Astrocyte of the hippocampus (primary cell): ENCODE measurements around the gene PDZD4.
A peak's percentile ranks its signal among the peaks of the same experiment; 100 is the strongest.
"Not testable (repeated sequence)": the region's sequence is repeated elsewhere in the genome, so short reads cannot be mapped to it uniquely, and the experiment has no call there.

Experiments
- DNase-seq: peaks from one replicate; pipeline ENCODE4 v3.0.0; 2011; ENCODE audit warnings: low read depth, low spot score

PDZD4 gene

GRCh38 chrX:153845195-153845594 is 14.9 kb upstream of the PDZD4 start:
- no peak for DNase-seq

GRCh38 chrX:153844509-153845082 is 14.3 kb upstream of the PDZD4 start:
- no peak for DNase-seq

- no peak for DNase-seq
Observed at GRCh38 chrX:153836921-153837320, 6.6 kb upstream of the PDZD4 start.

GRCh38 chrX:153832728-153833127 is 2.4 kb upstream of the PDZD4 start:
- DNase-seq: no peak

- DNase-seq: no peak
Observed at GRCh38 chrX:153831429-153832150, 1.2 kb upstream of the PDZD4 start.

GRCh38 chrX:153830640-153831428 is 490 bp upstream of the PDZD4 start:
- DNase-seq: no peak

GRCh38 chrX:153829549-153829798 is 870 bp downstream of the PDZD4 start:
- no peak for DNase-seq

- peak; percentile 38 for DNase-seq
Observed at GRCh38 chrX:153828723-153829548, 1.4 kb downstream of the PDZD4 start.

GRCh38 chrX:153828308-153828707 is 2.0 kb downstream of the PDZD4 start:
- DNase-seq: no peak

- DNase-seq: no peak
Observed at GRCh38 chrX:153827903-153828302, 2.4 kb downstream of the PDZD4 start.

GRCh38 chrX:153827016-153827415 is 3.3 kb downstream of the PDZD4 start:
- DNase-seq: no peak

GRCh38 chrX:153825042-153825441 is 5.3 kb downstream of the PDZD4 start:
- DNase-seq: no peak

- no peak for DNase-seq
Observed at GRCh38 chrX:153824348-153824747, 6.0 kb downstream of the PDZD4 start.

- no peak for DNase-seq
Observed at GRCh38 chrX:153821066-153821465, 9.3 kb downstream of the PDZD4 start.

- DNase-seq: no peak
Observed at GRCh38 chrX:153820601-153821000, 9.7 kb downstream of the PDZD4 start.

GRCh38 chrX:153819384-153820040 is 10.8 kb downstream of the PDZD4 start:
- DNase-seq: no peak

GRCh38 chrX:153818571-153819383 is 11.6 kb downstream of the PDZD4 start:
- peak; percentile 45 for DNase-seq

GRCh38 chrX:153818064-153818463 is 12.3 kb downstream of the PDZD4 start:
- DNase-seq: not testable (repeated sequence)

GRCh38 chrX:153816831-153817690 is 13.3 kb downstream of the PDZD4 start:
- no peak for DNase-seq
